GM21825 (cell line): ENCODE measurements around the gene NOS1AP.
"Not testable (repeated sequence)": the region's sequence is repeated elsewhere in the genome, so short reads cannot be mapped to it uniquely, and the experiment has no call there.

Experiments used
- ATAC-seq: cut with Tn5 transposase; IDR thresholded peaks from one replicate; pipeline ENCODE4 v1.9.1; 2021; ENCODE audit warnings: mild to moderate bottlenecking, moderate library complexity; ENCODE audit not compliant: unreplicated experiment

Gene NOS1AP

DNA sequence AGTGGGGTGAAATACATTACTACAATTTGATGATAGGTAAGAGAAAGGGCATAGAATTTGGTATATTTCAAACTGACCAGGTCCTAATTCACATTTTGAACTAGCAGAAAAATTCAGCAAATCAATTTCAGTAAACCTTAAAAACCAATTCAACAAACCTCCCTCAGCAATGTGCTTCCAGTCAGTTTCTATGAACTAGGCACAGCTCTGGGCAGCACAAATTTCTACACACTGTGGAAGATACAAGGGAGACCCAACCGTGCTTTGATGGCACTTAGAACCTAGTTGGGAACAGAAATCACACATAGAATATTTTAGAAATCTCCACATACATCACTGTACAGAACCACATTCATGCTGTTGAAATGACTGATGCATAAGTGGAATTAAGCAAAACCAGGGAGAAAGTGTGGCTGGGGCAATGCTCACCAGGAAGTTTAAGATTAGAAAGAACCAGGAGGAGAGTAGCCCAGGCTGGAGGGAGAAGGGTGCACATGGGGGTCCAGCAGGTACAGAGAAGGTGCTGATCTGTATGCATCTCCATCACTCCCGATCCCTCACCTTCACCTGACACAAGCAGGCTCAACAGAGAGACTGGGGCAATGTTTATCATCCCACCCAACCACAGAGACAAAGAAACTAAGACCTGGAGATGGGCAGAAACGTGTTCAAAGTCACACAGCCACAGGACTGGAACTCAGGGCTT lies 326.9 kb downstream of the NOS1AP start:
- ATAC-seq = no peak

DNA sequence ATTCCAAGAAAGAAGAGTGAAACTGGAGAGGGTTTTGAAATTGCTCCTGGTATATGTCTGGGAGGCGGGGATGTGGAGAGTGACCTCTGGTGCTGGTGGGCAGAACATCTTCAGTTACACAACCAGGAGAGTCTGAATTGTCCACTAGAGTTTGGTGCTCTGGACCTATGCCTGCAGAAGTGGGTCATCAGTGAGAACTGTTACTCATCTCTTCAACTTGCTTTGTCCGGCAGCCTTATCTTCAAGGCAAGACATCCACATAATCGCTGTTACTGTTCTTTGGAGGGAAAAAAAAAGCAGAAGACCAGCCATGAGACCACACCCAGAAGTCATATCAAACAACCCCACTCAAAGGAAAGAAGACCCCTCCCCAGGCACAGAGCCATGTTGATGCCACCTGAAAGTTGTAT lies 327.6 kb downstream of the NOS1AP start:
- no peak for ATAC-seq

DNA sequence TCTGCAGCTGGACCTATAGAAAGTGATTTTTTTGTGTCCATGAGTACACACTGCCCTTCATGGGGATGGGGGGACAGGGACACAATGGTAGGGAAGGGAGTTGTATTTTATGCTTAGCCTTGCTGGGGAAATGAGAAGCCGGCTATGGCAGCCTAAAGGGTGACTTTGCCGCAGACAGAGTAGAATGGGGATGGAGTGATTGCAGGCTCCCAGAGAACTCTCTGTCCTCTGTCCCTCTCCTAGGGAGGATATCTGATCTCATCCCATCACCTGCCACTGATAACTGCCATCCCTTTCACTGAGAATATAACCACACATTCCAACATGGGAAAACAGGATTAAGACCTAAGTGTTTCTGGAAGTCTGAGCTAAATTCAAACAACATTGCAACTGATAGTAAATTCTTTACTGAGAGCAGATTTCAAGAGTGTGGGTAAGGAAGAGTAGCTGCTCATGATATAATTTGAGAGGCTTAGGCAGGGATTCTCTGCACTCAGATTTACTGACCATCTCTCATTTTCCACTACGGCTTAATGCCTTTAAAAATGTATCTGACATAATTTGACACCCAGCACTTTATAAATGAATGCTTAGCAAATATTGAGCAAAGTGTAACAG lies 328.6 kb downstream of the NOS1AP start:
- ATAC-seq = no peak

DNA sequence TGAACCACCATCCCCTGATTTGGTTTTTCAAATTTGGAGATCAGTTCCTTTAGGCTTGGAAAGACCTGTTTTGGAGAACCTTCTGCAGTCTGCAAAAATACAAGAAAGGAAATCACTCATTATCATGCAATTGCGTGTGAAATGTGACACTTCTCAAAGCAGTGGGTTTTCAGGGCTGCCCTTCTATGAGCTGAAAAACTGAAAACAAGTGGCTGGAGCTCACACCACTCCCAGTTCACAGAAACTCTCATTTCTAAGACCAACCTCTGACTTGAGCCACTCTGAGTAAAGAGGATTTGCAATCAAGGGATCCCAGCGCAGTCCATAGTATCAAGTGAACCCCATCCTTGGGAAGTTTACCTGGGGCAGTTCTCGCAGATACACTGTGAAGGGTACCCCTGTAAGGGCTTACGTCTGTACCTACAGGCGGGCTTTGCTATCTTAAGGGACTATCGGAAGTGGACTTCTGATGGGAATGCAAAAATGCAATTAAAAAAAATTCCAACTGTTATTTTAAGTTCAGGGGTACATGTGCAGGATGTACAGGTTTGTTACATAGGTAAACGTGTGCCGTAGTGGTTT lies 329.6 kb downstream of the NOS1AP start:
- no peak for ATAC-seq

DNA sequence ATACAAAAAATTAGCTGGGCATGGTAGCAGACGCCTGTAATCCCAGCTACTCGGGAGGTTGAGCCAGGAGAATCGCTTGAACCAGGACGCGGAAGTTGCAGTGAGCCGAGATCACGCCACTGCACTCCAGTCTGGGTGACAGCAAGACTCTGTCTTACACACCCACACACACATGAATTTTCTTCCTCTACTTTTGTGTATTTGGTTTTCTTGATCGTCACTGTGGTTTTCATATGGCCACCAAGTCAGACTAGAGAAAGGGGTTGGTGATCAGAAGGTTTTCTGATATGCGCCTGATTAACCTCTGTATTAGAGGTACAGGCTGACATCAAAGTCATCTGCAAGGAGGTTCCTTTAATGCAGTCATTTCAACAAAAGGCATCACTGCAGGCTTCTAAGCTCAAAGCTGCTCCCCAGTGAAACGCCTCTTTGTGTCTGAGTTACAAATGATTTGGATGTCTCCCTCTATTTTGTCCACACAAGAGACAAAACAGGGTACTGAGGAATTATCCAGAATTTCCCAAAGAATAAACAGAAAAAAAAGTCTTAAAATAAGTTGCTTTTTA lies 331.4 kb downstream of the NOS1AP start:
- no peak for ATAC-seq

DNA sequence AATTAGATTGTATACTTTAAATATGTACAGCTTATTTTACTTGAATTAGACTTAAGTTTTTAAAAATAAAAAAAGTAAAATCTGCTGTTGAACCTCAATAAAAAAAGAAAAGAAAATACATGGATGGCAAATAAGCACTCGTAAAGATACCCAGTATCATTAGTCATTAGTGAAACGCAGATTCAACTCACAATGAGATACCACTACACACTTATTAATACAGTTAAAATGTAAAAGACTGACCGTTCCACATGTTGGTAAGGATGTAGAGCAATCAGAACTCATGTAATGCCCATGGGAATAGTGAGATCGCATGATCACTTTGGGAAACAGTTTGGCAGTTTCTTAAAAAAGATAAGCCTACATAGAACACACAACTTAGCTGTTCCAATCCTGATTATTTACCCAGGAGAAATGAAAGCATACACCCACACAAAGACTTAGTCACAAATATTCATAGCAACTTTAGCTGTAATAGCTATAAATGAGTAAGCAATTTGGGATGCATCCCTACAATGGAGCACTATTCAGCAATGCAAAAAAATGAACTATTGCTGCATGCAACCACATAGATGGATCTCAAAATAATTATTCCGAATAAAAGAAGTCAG lies 335.2 kb downstream of the NOS1AP start:
- ATAC-seq = no peak

DNA sequence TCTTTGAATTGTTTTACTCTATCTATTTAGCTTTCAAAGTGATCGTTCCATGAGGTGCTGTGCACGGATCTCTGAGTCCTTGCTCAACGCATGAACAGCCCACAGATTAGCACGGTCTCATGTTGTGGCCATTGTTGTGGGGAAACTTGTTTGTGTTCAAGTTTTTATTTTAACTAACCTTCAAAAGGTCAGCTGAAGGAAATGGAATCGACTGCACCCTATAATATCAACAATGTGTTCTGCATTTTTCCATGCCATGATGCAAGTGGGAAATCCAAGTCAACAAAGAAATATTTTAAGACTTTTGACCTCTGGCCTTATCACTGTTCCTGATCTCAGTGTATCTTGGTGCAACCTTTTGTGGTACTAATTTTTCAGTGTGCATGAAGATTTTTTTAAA lies 336.3 kb downstream of the NOS1AP start:
- no peak for ATAC-seq

DNA sequence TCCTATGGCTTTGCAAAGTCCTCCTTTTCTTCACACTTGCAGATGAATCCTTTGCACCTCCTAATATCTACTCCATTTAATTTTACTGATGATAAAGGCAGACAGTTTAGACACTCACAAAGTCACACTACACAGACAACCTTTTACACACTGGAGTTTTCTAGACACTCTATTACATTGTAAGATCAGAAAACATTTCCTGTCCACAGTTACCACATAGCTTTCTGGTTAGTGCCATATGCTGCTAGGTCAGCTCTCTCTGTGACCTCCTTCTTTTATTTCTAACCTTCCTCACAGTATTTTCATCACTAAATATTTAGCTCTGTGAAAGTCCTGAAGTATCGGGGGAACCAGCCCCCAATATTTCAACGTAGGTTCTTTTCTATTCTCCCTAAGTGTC lies 337.3 kb downstream of the NOS1AP start:
- ATAC-seq = no peak

DNA sequence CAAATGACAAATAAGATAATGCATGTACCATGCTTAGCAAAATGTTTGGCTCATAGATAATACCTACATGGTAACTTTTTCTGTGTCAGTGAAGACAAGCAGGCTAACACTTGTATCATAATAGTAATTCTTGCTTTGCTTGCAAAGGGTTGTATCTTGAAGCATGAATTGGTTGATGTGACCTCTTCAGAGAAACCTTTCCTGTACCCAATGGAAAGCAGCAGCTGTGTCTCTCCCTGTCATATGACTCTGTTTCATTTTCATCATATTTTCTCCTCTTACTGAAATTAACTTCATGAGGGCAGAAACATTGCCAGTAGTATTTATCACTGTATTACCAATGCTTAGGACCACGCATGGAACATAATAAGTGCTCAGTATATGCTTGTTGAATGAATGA lies 338.0 kb downstream of the NOS1AP start:
- no peak for ATAC-seq

DNA sequence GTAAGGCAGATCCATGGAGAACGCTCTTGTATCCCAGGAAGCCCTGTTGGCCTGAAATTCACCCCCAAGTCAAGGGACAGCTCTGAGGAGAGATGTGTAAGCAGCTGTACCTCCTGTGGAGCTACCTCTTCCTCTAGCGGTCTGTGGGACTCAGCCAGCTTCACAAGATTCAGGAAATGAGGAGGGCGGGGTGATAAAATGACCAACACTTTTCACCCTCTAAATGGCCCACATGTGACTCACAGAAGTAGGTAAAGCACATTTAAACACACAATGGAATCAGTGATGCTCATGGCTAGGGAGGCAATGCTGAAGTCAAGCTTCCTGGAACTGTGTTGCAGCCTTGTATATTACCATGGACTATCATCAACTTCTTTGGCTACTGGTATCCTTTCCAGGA lies 342.5 kb downstream of the NOS1AP start, which contains the start of gene SH2D1B:
Gene SH2D1B, minus strand, starts transcription at position 135 of the 400 bp plus-strand sequence. Its CDS starts 120 bp downstream, at position 15.
- no peak for ATAC-seq

DNA sequence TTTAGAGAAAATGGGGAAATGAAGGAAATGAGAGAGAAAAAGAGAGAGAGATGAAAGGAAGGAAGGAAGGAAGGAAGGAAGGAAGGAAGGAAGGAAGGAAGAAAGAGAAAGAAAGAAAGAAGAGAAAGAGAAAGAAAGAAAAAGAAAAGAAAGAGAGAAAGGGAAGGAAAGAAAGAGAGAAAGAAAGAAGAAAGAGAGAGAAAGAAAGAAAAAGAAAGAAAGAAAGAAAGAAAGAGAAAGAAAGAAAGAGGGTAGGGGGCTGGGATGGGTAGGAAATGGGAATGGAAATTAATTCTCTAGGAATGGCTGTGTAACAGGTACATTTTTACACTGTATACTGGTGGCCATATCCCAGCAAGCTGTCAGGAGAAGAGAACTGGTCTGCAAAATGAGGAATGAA lies 346.7 kb downstream of the NOS1AP start:
- ATAC-seq = no peak

DNA sequence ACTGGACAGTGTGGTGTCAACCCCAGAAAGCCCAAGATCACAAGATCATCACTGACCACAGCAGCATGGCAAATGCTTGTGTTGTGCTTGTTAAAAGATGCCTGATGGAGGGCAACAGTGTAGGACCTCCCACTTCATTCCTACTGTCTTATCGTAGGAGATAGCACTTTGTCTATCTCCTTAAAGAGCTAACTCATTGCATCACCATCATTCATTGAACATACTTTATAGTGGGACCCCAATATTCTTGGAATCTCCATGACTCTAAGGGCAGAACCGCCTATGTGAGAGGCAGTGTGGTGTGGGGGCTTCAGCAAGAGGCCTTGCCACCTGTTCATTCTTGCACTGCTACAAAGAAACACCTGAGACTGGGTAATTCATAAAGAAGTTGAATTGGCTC lies 347.4 kb downstream of the NOS1AP start:
- no peak for ATAC-seq

DNA sequence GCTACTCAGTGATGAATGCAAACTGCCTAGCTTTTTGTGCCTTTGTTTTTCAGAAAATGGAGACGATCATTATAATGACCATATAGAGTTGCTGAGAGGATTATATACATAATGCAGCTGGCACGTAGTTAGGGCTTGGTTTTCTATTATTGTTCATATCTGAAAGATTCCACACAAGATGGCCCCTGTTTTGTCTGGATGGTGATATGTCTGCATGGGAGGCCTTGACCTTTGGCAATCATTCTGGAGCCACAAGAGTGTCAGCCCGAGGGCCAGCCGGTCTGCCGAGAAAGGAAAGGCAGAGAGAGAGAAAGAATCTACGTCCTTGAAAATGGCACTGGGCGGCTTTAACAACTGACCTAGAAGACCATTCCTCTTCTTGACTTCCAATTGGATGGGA lies 348.2 kb downstream of the NOS1AP start:
- no peak for ATAC-seq

DNA sequence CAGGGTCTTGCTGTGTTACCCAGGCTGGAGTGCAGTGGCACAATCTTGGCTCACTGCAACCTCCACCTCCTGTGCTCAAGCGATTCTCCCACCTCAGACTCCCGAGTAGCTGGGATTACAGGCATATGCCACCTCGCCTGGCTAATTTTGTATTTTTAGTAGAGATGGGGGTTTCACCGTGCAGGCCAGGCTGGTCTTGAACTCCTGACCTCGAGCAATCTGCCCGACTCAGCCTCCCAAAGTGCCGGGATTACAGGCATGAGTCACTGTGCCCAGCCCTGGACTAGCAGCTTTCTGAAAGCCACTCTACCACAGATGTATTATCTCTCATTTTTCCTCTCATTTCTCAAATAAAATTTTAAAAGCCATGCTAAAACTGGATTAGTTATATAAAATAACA lies 349.1 kb downstream of the NOS1AP start:
- not testable (repeated sequence) for ATAC-seq

DNA sequence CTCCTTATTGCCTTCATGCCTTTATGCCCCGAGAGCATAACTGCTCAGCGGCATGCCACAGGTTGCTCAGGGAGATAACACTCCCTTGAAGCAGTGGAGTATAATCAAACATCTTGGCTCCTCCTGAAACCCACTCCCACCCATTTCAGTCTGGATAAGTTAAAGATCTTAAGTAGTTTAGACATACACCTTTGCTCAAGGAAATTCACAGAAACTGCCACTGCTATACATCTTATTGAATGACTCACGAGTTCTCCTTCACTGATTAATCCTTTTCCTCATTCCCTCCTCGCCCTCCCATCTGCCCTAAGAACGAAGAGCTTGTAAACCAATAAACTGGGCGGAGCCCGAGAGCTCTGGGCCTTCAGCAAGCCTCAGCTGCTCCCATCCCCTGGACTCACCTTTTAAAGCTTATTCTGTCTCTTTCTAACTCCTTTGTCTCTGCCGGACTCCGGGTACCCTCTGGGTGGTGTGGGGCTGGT lies 350.0 kb downstream of the NOS1AP start:
- ATAC-seq = not testable (repeated sequence)
